SK-N-SH (cell line): Measurements from ENCODE around the gene SUN5. TPM values are rescaled to one million over a fixed set of nuclear protein-coding genes. Genes with fewer than 3 reads are reported as not detected.

Experiments used
- CTCF ChIA-PET: fragments of 300-600, 350-600 bp; formaldehyde crosslinking; extraction: SDS; loops from one replicate; lab custom pipeline; 2021; lab: Yijun Ruan, JAX
- POLR2A ChIA-PET: fragments of 350-600 bp; sonication (Branson Sonifier 250); formaldehyde crosslinking; extraction: SDS; loops from one replicate; lab custom pipeline; 2020; ENCODE audit warnings: antibody characterized with exemption, inconsistent platforms; lab: Yijun Ruan, JAX
- DNase-seq: peaks from one replicate; pipeline ENCODE4 v3.0.0; 2012
- H2AFZ ChIP-seq: fragments of 200-600 bp; sonication (generic); 2 replicates; pipeline ENCODE4 v1.8.1; 2016; ENCODE audit warnings: antibody characterized with exemption, mild to moderate bottlenecking, low read depth
- H3F3A ChIP-seq: fragments of 200-600 bp; sonication (generic); replicated peaks from 2 replicates; pipeline ENCODE3; 2016; ENCODE audit warnings: antibody characterized with exemption, mild to moderate bottlenecking; ENCODE audit not compliant: insufficient read depth
- H3K27ac ChIP-seq, 2 experiments: fragments of 200-500 bp in 1 of 2; fragments of 200-600 bp in 1 of 2; sonication (Bioruptor generic) in 1 of 2; sonication (generic), shearing (Covaris generic) in 1 of 2; 2 replicates each; pipeline versions ENCODE4 v1.5.1 to v1.6.1; 2014 to 2016; ENCODE audit warnings: low read depth in 2 of 2, inconsistent platforms in 1 of 2, low read length in 1 of 2, mild to moderate bottlenecking in 1 of 2, mixed read lengths in 1 of 2
- H3K27me3 ChIP-seq: fragments of 200-600 bp; sonication (generic), shearing (Covaris generic); 2 replicates; pipeline ENCODE4 v1.6.1; 2016; ENCODE audit warnings: mixed run types; ENCODE audit not compliant: insufficient read depth
- H3K36me3 ChIP-seq, 2 experiments: fragments of 200-500 bp in 1 of 2; fragments of 200-600 bp in 1 of 2; sonication (Bioruptor generic) in 1 of 2; sonication (generic) in 1 of 2; replicated peaks in 1 of 2; 2 replicates each; pipeline versions ENCODE3 to v1.5.1; 2014 to 2016; ENCODE audit warnings: low read length in 1 of 2, mild to moderate bottlenecking in 1 of 2; ENCODE audit not compliant: insufficient read depth in 2 of 2, control insufficient read depth in 1 of 2
- H3K4me1 ChIP-seq, 2 experiments: fragments of 200-500 bp in 1 of 2; fragments of 200-600 bp in 1 of 2; sonication (Bioruptor generic) in 1 of 2; sonication (generic), shearing (Covaris generic) in 1 of 2; 2 replicates each; pipeline versions ENCODE4 v1.5.1 to v1.6.1; 2014 to 2016; ENCODE audit warnings: low read depth in 1 of 2, low read length in 1 of 2, mixed run types in 1 of 2; ENCODE audit not compliant: insufficient read depth in 2 of 2, control insufficient read depth in 1 of 2
- H3K4me2 ChIP-seq: fragments of 200-600 bp; sonication (generic), shearing (Covaris generic); 2 replicates; pipeline ENCODE4 v1.6.1; 2017; ENCODE audit warnings: mixed run types
- H3K4me3 ChIP-seq, 2 experiments: fragments of 200-500 bp in 1 of 2; fragments of 200-600 bp in 1 of 2; sonication (Bioruptor generic) in 1 of 2; sonication (generic), shearing (Covaris generic) in 1 of 2; 2 replicates each; pipeline versions ENCODE4 v1.5.1 to v1.8.1; 2014 to 2016; ENCODE audit warnings: low read depth in 2 of 2, inconsistent platforms in 1 of 2, low read length in 1 of 2, mild to moderate bottlenecking in 1 of 2, mixed read lengths in 1 of 2, moderate library complexity in 1 of 2
- H3K79me2 ChIP-seq: fragments of 200-600 bp; sonication (generic); 2 replicates; pipeline ENCODE4 v1.8.1; 2017; ENCODE audit warnings: mild to moderate bottlenecking; ENCODE audit not compliant: insufficient read depth
- H3K9ac ChIP-seq: fragments of 200-600 bp; sonication (generic); 2 replicates; pipeline ENCODE4 v1.6.1; 2017; ENCODE audit warnings: mixed run types
- H3K9me2 ChIP-seq: fragments of 200-600 bp; sonication (generic); 2 replicates; pipeline ENCODE4 v1.6.1; 2017; ENCODE audit warnings: mixed run types
- H3K9me3 ChIP-seq: fragments of 200-600 bp; sonication (generic); 2 replicates; pipeline ENCODE4 v1.6.1; 2017; ENCODE audit warnings: mixed run types, mild to moderate bottlenecking, moderate library complexity
- H4K20me1 ChIP-seq: fragments of 200-600 bp; sonication (generic); 2 replicates; pipeline ENCODE4 v1.6.1; 2017; ENCODE audit warnings: mild to moderate bottlenecking, mixed run types; ENCODE audit not compliant: insufficient read depth
- ELF1 ChIP-seq: IDR thresholded peaks from 2 replicates; pipeline ENCODE4 v1.4.0; 2012
- EP300 ChIP-seq, 2 experiments: IDR thresholded peaks; 2 replicates each; pipeline versions ENCODE4 v1.4.0 to v1.6.1; 2012; ENCODE audit warnings: borderline replicate concordance in 1 of 2, low read depth in 1 of 2, low read length in 1 of 2
- GABPA ChIP-seq: IDR thresholded peaks from 2 replicates; pipeline ENCODE4 v1.4.0; 2012; ENCODE audit warnings: low read depth, mild to moderate bottlenecking
- JUND ChIP-seq: IDR thresholded peaks from 2 replicates; pipeline ENCODE4 v1.4.0; 2012
- NRF1 ChIP-seq: IDR thresholded peaks from 2 replicates; pipeline ENCODE4 v1.6.1; 2012; ENCODE audit warnings: low read depth, mild to moderate bottlenecking, low read length
- POLR2AphosphoS5 ChIP-seq: IDR thresholded peaks from 2 replicates; pipeline ENCODE4 v1.6.1; 2012; ENCODE audit warnings: low read depth, low read length
- WGBS: methylation state at CpG from one replicate; pipeline ENCODE4 v1.1.6; 2017; ENCODE audit warnings: low lambda C conversion rate; 5-methylcytosine and 5-hydroxymethylcytosine counted together
- polyA plus RNA-seq, 3 experiments: library from polyadenylated mRNA; depleted of rRNA; stranded (reverse); fragments of >200 nt; gene quantifications; 2 replicates each; pipeline ENCODE4 v1.2.3, GENCODE V29; 2012
- TF ChIP-seq, protein P1 (sequence below): fragments of 150-350 bp; IDR thresholded peaks from 2 replicates; pipeline ENCODE4 v1.6.1; 2017; ENCODE audit warnings: antibody characterized with exemption, low read length, low read depth, borderline replicate concordance
- TF ChIP-seq, protein P2 (sequence below): fragments of 200-600 bp; sonication (generic); IDR thresholded peaks from 2 replicates; pipeline ENCODE4 v1.6.1; 2017; ENCODE audit warnings: antibody characterized with exemption, mild to moderate bottlenecking, moderate library complexity

SUN5 gene
- polyA plus RNA-seq, 1 of the 3 experiments (the other 2 are of a cell fraction): not detected

DNA sequence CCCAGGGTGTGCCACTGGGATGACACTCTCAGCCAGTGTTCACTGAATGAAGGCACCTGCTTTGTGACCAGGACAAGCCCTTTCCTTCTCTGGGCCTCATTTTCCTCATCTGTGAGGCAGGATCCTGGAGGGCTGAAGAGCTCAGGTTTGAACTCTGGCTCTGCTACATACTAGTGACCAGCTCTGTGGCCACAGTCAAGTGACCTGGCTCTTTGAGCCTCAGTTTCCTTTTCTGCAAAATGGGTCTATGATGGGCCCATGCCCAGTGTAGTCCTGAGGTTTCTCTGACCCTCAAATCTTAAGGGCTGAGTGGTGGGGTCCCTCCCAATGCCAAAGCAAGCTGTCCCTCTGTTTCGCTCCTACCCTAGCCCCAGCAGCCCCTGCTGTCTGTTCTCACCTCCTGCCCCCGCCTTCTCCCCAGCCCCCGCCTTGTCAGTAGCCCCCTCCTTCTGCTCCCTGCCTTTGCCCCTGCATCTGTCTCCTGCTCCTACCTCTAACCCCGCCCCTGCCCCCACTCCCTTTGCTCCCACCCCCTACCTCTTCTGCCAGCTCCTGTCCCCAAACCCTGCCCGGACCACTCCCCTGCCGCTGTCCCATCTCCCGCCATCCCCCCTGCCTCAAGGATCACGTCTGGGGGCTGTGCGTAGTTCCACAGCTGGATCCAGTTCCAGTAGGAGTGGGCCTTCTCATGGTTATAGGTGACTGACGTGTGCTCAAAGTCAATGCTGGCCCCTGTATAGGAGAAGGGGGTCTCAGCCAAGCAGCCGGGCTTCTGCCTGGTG lies 17.0 kb downstream of the SUN5 start (continued):
- TF ChIP-seq, protein P1, sequence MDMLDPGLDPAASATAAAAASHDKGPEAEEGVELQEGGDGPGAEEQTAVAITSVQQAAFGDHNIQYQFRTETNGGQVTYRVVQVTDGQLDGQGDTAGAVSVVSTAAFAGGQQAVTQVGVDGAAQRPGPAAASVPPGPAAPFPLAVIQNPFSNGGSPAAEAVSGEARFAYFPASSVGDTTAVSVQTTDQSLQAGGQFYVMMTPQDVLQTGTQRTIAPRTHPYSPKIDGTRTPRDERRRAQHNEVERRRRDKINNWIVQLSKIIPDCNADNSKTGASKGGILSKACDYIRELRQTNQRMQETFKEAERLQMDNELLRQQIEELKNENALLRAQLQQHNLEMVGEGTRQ: no peak
- TF ChIP-seq NRF1: no peak
- TF ChIP-seq ELF1: no peak
- TF ChIP-seq GABPA: no peak
- TF ChIP-seq, all 33 proteins: peak for 0

DNA sequence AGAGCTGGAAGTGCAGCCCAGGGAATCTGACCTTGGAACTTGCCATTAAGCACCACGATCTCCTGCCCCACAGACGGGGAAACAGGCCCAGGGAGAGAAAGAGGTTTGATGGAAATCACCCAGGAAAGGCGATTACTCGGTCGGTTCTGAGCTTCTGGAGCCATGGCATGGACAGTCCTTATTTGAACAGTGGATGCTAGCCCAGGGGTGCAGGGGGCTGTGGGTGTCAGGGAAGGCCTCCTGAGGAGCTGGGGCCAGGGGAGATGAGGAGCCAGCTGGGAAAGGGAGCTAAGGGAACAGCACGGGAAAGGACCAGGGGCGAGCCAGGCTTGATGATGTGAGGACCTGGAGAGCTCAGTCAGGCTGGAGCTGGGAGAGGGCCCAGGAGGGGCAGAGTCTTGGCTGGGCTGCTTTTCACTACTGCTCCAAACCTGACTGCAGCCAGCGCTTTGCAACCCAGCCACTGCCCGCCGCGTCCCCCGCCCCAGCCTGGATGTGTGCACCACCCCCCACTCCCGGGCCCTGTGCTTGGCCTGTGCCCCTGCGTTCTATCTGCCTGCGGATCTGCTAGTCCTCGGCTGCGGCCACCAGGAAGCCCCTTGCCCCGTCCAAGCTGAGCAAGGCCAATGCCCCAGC lies 17.8 kb downstream of the SUN5 start:
- Histone ChIP-seq H3K4me2 (no peak overlapping the region), H3K4me1 (peaks cover 0 to 3% of the 10 kb centered on the region in 2 experiments; a peak in 1 of 4 replicates), H3K9ac (no peak overlapping the region), H3K9me3 (no peaks in the 10 kb centered on the region), H3K9me2 (no peaks in the 10 kb centered on the region), H3K27ac (no peak overlapping the region), H2AFZ (no peak overlapping the region), H3F3A (no peaks in the 10 kb centered on the region), H4K20me1 (no peaks in the 10 kb centered on the region), H3K36me3 (no peaks in the 10 kb centered on the region), H3K27me3 (no peaks in the 10 kb centered on the region; the same call in 1 of the 2 replicates), H3K79me2 (no peaks in the 10 kb centered on the region), H3K4me3 (no peak overlapping the region)
- TF ChIP-seq EP300 (IDR thresholded peaks at IDR 0.05; ENCODE audit: borderline replicate concordance in 1 of 2, low read depth in 1 of 2, low read length in 1 of 2) (no peak), POLR2AphosphoS5 (no peak)
- TF ChIP-seq, protein P2, sequence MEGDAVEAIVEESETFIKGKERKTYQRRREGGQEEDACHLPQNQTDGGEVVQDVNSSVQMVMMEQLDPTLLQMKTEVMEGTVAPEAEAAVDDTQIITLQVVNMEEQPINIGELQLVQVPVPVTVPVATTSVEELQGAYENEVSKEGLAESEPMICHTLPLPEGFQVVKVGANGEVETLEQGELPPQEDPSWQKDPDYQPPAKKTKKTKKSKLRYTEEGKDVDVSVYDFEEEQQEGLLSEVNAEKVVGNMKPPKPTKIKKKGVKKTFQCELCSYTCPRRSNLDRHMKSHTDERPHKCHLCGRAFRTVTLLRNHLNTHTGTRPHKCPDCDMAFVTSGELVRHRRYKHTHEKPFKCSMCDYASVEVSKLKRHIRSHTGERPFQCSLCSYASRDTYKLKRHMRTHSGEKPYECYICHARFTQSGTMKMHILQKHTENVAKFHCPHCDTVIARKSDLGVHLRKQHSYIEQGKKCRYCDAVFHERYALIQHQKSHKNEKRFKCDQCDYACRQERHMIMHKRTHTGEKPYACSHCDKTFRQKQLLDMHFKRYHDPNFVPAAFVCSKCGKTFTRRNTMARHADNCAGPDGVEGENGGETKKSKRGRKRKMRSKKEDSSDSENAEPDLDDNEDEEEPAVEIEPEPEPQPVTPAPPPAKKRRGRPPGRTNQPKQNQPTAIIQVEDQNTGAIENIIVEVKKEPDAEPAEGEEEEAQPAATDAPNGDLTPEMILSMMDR: no peak
- ChIA-PET CTCF (interaction anchor here (1.6 to 1.9 kb wide), 2 partner anchors 9 to 84 kb away, joined by 4 to 5 read pairs; no protein-coding TSS in a partner anchor), POLR2A (no interaction called here)
- 42% methylated on average over 11 of the region's 18 CpGs for WGBS
- no peak for DNase-seq

DNA sequence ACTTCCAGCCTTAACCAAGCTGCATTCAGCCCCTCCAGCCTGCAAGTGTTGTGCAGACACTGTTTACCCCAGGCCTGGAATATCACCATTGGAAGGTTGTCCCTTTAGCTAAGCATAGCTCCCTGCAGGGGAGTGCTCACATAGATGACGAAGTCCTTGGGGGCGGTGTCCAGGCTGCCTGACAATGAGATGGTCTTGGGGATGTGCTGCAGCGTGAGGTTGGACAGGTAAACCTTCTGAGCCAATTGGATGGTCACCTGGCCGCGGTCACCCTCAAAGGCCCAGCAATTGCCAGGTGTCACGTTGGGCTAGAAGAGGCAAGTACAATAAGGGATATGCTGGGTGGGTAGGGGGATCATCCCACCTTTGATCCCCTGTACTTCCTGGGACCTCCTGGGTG lies 18.6 kb downstream of the SUN5 start:
- no peaks in the 10 kb centered on the region for H3K79me2 ChIP-seq
- H3K4me3 ChIP-seq: no peak overlapping the region
- no peak for TF ChIP-seq JUND
- TF ChIP-seq, all 33 proteins: peak for 0
- DNase-seq: no peak
- Histone ChIP-seq H3K27ac (no peak overlapping the region), H3K9me2 (no peaks in the 10 kb centered on the region), H3F3A (no peaks in the 10 kb centered on the region), H3K4me2 (no peak overlapping the region), H3K9ac (no peak overlapping the region), H3K9me3 (no peaks in the 10 kb centered on the region), H2AFZ (no peak overlapping the region), H4K20me1 (no peaks in the 10 kb centered on the region), H3K4me1 (peaks cover 0 to 3% of the 10 kb centered on the region in 2 experiments; a peak in 1 of 4 replicates), H3K36me3 (no peaks in the 10 kb centered on the region), H3K27me3 (no peaks in the 10 kb centered on the region)
- 49% methylated on average over 5 of the region's 6 CpGs for WGBS
- ChIA-PET CTCF (interaction anchor here (0.9 to 1.9 kb wide), 3 partner anchors 10 to 84 kb away, joined by 3 to 5 read pairs (median 4); no protein-coding TSS in a partner anchor), POLR2A (no interaction called here)
